Stimulated activated naive B cell treated with anti-CD40 and anti-IgM and Interleukin-4, amounts not matched to agents 10 μg/mL and 1 μg/mL and 100 μg/mL, for 72 hours (primary cell): Measurements from ENCODE around the gene LAMC2.

Experiments
- ATAC-seq, 2 donors: fragments of 150-1000 bp; cut with Tn5 transposase; replicated peaks; 2 replicates each; pipeline ENCODE4 v1.10.0; 2021; ENCODE audit warnings: moderate library complexity in 1 of 2
- DNase-seq: peaks from one replicate; pipeline ENCODE4 v3.0.0; 2021
- H3K27ac Mint-ChIP-seq: one replicate; pipeline ENCODE4 v1.8.0; 2022; ENCODE audit warnings: mild to moderate bottlenecking, mixed read lengths
- H3K27me3 Mint-ChIP-seq, 2 donors: one replicate each; pipeline ENCODE4 v1.8.0; 2022; ENCODE audit warnings: mixed read lengths in 2 of 2
- H3K36me3 Mint-ChIP-seq, 2 donors: one replicate each; pipeline ENCODE4 v1.8.0; 2022; ENCODE audit warnings: mixed read lengths in 2 of 2, mild to moderate bottlenecking in 1 of 2
- H3K4me1 Mint-ChIP-seq, 2 donors: one replicate each; pipeline ENCODE4 v1.8.0; 2022; ENCODE audit warnings: mixed read lengths in 2 of 2, mild to moderate bottlenecking in 1 of 2
- H3K4me3 Mint-ChIP-seq, 2 donors: one replicate each; pipeline ENCODE4 v1.8.0; 2022; ENCODE audit warnings: mild to moderate bottlenecking in 2 of 2, mixed read lengths in 2 of 2, moderate library complexity in 1 of 2
- H3K9me3 Mint-ChIP-seq, 2 donors: one replicate each; pipeline ENCODE4 v1.8.0; 2022; ENCODE audit warnings: mixed read lengths in 2 of 2, mild to moderate bottlenecking in 1 of 2

Gene LAMC2

GRCh38 chr1:183212870-183213269, 26.8 kb downstream of the LAMC2 start:
- Mint-ChIP-seq H3K4me3 (no peak overlapping the region), H3K36me3 (no peaks in the 10 kb centered on the region), H3K9me3 (no peaks in the 10 kb centered on the region), H3K27ac (no peak overlapping the region), H3K4me1 (no peaks in the 10 kb centered on the region), H3K27me3 (peaks cover 5 to 9% of the 10 kb centered on the region in 2 donors)
- DNase-seq (no peak), ATAC-seq (no peak)

GRCh38 chr1:183214021-183214970, 28.2 kb downstream of the LAMC2 start:
- H3K9me3 Mint-ChIP-seq = no peaks in the 10 kb centered on the region
- H3K27me3 Mint-ChIP-seq = peaks cover 0 to 9% of the 10 kb centered on the region in 2 donors
- DNase-seq (no peak), ATAC-seq (no peak)
- no peaks in the 10 kb centered on the region for H3K36me3 Mint-ChIP-seq
- H3K4me3 Mint-ChIP-seq = no peak overlapping the region
- H3K4me1 Mint-ChIP-seq = peaks cover 4 to 8% of the 10 kb centered on the region in 2 donors
- H3K27ac Mint-ChIP-seq = no peak overlapping the region

DNA sequence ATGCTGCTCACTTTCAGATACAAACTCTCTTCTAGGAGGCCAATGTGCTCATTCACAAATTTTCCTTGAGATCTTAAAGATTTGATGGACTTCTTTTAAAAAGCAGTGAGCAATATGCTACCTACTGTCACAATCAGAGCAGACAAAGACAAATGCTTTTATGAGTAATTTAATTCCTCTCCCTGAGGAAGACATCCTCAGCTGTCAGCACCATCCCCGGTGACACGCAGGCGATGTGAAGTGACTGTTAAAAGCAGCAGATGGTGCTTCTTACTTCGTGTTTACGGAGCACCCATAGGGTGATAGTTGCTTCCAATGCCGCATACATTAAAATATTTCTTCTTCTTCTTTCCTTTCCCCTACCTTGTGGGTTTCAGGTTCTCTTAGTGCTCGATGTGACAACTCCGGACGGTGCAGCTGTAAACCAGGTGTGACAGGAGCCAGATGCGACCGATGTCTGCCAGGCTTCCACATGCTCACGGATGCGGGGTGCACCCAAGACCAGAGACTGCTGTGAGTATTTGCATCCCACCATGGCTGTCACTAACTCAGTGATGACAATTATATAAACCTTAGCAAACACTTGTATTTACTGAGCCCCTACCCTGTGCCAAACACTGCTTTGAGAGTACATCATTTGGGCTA, 29.1 kb downstream of the LAMC2 start:
- peaks cover 0 to 9% of the 10 kb centered on the region in 2 donors for H3K27me3 Mint-ChIP-seq
- no peak overlapping the region for H3K4me3 Mint-ChIP-seq
- H3K9me3 Mint-ChIP-seq = no peaks in the 10 kb centered on the region
- H3K36me3 Mint-ChIP-seq = no peaks in the 10 kb centered on the region
- no peak for ATAC-seq
- DNase-seq = no peak
- H3K27ac Mint-ChIP-seq = no peak overlapping the region
- H3K4me1 Mint-ChIP-seq = peaks cover 6 to 14% of the 10 kb centered on the region in 2 donors

GRCh38 chr1:183215936-183216335, 29.9 kb downstream of the LAMC2 start:
- no peaks in the 10 kb centered on the region for H3K36me3 Mint-ChIP-seq
- H3K4me1 Mint-ChIP-seq = peaks cover 6 to 14% of the 10 kb centered on the region in 2 donors
- DNase-seq (no peak), ATAC-seq (no peak)
- peaks cover 0 to 9% of the 10 kb centered on the region in 2 donors for H3K27me3 Mint-ChIP-seq
- H3K27ac Mint-ChIP-seq = no peak overlapping the region
- H3K9me3 Mint-ChIP-seq = no peaks in the 10 kb centered on the region
- no peak overlapping the region for H3K4me3 Mint-ChIP-seq

- ATAC-seq (no peak), DNase-seq (no peak)
- Mint-ChIP-seq H3K9me3 (no peaks in the 10 kb centered on the region), H3K4me3 (no peak overlapping the region), H3K36me3 (no peaks in the 10 kb centered on the region), H3K27me3 (no peaks in the 10 kb centered on the region), H3K27ac (no peak overlapping the region), H3K4me1 (peaks cover 6 to 14% of the 10 kb centered on the region in 2 donors)
Observed at GRCh38 chr1:183218027-183218618, 32.1 kb downstream of the LAMC2 start.

DNA sequence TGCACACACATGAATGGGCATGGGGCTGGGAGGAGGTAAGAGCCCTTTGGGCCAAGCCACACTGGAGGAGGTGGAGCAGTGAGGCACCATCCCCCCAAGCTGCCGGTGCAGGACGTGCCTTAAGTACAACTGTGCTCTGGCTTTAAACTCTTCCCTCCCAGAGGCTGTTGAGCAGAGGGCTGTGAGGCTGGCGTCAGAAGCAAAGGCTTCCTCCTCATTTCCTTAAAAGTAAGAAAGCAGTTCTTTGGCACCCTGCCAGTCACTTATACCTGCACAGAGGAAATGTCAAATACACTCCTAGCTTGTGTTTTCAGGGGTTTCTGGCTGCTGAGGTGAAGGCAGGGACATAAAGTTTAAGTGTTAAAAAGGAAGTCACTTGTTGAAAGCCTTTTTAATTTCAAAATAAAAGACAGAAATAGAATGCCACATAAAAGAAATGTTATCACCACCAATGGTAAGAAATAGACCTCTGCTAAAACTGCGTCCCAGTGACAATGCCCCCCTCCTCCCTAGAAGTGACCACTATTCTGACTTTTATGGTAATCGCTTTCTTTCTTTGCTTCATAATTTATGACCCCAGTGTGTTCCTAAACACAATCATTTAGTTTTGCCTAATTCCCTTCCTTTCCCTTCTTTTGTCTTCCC, 33.0 kb downstream of the LAMC2 start:
- Mint-ChIP-seq H3K4me1 (peaks cover 6 to 14% of the 10 kb centered on the region in 2 donors), H3K4me3 (no peak overlapping the region), H3K27me3 (no peaks in the 10 kb centered on the region), H3K9me3 (no peaks in the 10 kb centered on the region), H3K27ac (no peak overlapping the region), H3K36me3 (no peaks in the 10 kb centered on the region)
- no peak for DNase-seq
- peak; percentile 56 to 62 for ATAC-seq

DNA sequence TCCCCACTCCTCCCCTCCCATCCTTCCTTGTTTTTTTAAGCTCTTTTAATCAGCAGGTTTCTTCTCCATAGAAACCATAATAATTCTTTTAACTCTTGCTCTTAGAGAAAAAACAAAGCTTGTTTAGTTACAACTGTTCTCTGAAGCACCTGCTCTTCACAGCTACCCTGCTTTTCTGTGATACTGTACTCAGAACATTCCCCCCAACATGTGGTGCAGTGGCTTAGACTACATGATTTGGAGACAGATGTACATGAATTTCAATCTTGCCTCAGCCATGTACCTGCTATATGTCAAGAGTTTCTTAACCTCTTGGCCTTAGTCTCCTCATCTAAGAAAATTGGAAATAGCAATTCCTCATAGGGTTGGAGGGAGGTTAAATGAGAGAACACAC, 33.5 kb downstream of the LAMC2 start:
- no peak overlapping the region for H3K4me3 Mint-ChIP-seq
- DNase-seq = no peak
- no peaks in the 10 kb centered on the region for H3K36me3 Mint-ChIP-seq
- no peaks in the 10 kb centered on the region for H3K9me3 Mint-ChIP-seq
- H3K4me1 Mint-ChIP-seq = peaks cover 6 to 14% of the 10 kb centered on the region in 2 donors
- no peaks in the 10 kb centered on the region for H3K27me3 Mint-ChIP-seq
- no peak for ATAC-seq
- H3K27ac Mint-ChIP-seq = no peak overlapping the region

DNA sequence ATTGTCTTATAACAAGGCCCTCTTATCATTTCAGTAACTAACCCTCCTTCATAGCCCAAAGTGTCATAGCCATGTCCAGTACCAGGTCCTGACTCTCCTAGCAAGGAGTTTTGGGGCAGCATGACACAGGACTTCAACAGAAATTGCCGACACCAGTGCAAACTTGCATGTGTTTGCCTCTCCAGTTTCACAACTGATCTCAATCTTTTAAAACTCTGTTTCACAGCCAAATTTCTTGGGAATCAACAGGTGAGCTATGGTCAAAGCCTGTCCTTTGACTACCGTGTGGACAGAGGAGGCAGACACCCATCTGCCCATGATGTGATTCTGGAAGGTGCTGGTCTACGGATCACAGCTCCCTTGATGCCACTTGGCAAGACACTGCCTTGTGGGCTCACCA, 36.8 kb downstream of the LAMC2 start:
- Mint-ChIP-seq H3K4me3 (no peak overlapping the region), H3K4me1 (peaks cover 13 to 18% of the 10 kb centered on the region in 2 donors), H3K9me3 (no peaks in the 10 kb centered on the region), H3K27ac (no peak overlapping the region), H3K27me3 (peaks cover 0 to 4% of the 10 kb centered on the region in 2 donors), H3K36me3 (no peaks in the 10 kb centered on the region)
- DNase-seq = no peak
- no peak for ATAC-seq

DNA sequence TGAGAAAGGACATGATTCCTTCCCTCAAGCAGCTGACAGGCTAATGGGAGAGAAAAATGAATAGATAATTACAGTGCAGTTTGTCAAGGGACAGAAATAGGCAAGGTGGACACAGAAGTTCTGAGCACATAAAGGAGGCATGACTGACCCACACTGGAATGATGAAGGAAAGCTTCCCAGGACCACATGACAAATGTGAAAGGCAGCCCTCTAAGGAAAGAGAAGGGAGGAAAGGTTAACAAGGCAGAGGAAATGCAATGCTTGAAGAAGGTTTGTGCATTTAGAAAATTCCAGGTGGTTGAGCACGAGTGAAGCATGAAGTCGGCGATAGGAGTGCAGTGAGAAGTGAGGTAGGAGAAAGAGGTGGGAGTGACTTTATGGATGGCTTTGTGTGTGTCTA, 37.4 kb downstream of the LAMC2 start:
- ATAC-seq = no peak
- H3K9me3 Mint-ChIP-seq = no peaks in the 10 kb centered on the region

DNA sequence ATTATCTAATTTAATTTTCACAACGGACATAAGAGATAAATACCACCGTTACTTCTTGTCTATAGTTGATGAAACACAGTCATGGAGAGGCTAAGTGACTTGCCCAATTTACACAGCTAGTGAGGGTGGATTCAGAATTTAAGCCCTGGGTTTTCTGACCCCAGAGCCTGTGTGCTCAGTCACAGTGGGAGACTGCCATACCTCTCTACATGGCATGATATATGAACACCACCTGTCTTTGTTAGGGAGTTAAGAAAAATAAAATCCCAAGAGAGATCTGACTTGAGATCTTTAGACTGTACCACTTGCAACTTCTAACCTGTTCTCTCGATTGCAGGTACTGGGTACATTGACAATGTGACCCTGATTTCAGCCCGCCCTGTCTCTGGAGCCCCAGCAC, 40.3 kb downstream of the LAMC2 start:
- no peaks in the 10 kb centered on the region for H3K9me3 Mint-ChIP-seq
- H3K27ac Mint-ChIP-seq = no peak overlapping the region
- peaks cover 0 to 4% of the 10 kb centered on the region in 2 donors for H3K27me3 Mint-ChIP-seq
- no peak for DNase-seq
- no peaks in the 10 kb centered on the region for H3K36me3 Mint-ChIP-seq
- H3K4me1 Mint-ChIP-seq = peaks cover 4 to 6% of the 10 kb centered on the region in 2 donors
- no peak for ATAC-seq
- H3K4me3 Mint-ChIP-seq = no peak overlapping the region

More for the DNA sequence above, 37.4 kb downstream of the LAMC2 start:
- H3K4me3 Mint-ChIP-seq = no peak overlapping the region
- peaks cover 12 to 16% of the 10 kb centered on the region in 2 donors for H3K4me1 Mint-ChIP-seq
- no peaks in the 10 kb centered on the region for H3K36me3 Mint-ChIP-seq
- peaks cover 0 to 4% of the 10 kb centered on the region in 2 donors for H3K27me3 Mint-ChIP-seq
- no peak overlapping the region for H3K27ac Mint-ChIP-seq
- no peak for DNase-seq

DNA sequence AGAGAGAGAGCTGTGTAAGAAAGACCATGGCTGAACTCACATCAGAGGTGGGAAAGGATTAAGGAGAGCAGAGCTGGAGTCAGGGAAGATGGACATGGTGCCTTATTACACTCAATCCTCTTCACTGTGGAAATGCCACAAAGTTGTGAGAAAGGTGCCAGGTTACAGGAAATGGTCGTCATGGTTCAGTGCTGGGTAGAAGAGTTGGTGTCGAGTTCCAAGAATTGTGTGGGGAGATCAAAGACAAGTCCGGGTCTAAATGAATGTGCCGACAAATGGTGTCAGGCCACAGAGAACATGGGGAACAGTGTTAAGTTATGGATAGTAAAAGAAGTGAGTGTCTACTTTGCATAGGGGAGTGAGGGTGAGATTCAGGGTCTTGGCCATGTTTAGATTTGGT, 40.9 kb downstream of the LAMC2 start:
- no peak overlapping the region for H3K4me3 Mint-ChIP-seq
- peaks cover 4 to 6% of the 10 kb centered on the region in 2 donors for H3K4me1 Mint-ChIP-seq
- ATAC-seq = peak in 1 of 2 donors; percentile 16
- H3K9me3 Mint-ChIP-seq = no peaks in the 10 kb centered on the region
- no peaks in the 10 kb centered on the region for H3K36me3 Mint-ChIP-seq
- peaks cover 0 to 4% of the 10 kb centered on the region in 2 donors for H3K27me3 Mint-ChIP-seq
- H3K27ac Mint-ChIP-seq = no peak overlapping the region
- no peak for DNase-seq

- Mint-ChIP-seq H3K4me1 (peaks cover 4 to 6% of the 10 kb centered on the region in 2 donors), H3K27me3 (peaks cover 0 to 4% of the 10 kb centered on the region in 2 donors), H3K36me3 (no peaks in the 10 kb centered on the region), H3K9me3 (no peaks in the 10 kb centered on the region), H3K27ac (no peak overlapping the region), H3K4me3 (no peak overlapping the region)
- peak; percentile 79 to 84 for ATAC-seq
- peak; percentile 26 for DNase-seq
Observed at GRCh38 chr1:183227422-183228346, 41.6 kb downstream of the LAMC2 start.
